ENCODE results near the gene CNIH2. TPM values are rescaled to one million over a fixed set of nuclear protein-coding genes. Genes with fewer than 3 reads are reported as not detected.

CNIH2 gene
- total and polyA plus RNA-seq, 2 of the 13 experiments (the other 11 are each of a cell fraction or from before 2014, with no cell fraction given): 0.60 to 0.69 TPM

GRCh38 chr11:66268244-66268951, 9.6 kb upstream of the CNIH2 start, which contains the start of gene RAB1B (continued):
- no peak for TF ChIP-seq ZNF788 (CRISPR knock-in tag; IDR thresholded peaks at IDR 0.05; ENCODE audit: borderline replicate concordance)
- TF ChIP-seq ZNF232 (CRISPR knock-in tag; IDR thresholded peaks at IDR 0.05; ENCODE audit: borderline replicate concordance): no peak
- no peak for TF ChIP-seq MEF2D (CRISPR knock-in tag; IDR thresholded peaks at IDR 0.05)
- no peak for TF ChIP-seq CREBL2 (CRISPR knock-in tag; IDR thresholded peaks at IDR 0.05; ENCODE audit: borderline replicate concordance)
- TF ChIP-seq PHF8 (CRISPR knock-in tag; IDR thresholded peaks at IDR 0.05): peak; percentile 67
- TF ChIP-seq HIC2 (CRISPR knock-in tag; IDR thresholded peaks at IDR 0.05; ENCODE audit: low read depth): no peak
- TF ChIP-seq TFDP1 (CRISPR knock-in tag; IDR thresholded peaks at IDR 0.05; ENCODE audit: borderline replicate concordance): peak; percentile 81; the same call in 1 of the 2 replicates
- TF ChIP-seq PITX1 (CRISPR knock-in tag; IDR thresholded peaks at IDR 0.05): no peak
- no peak for TF ChIP-seq BRCA1 (CRISPR knock-in tag; IDR thresholded peaks at IDR 0.05)
- TF ChIP-seq ZNF75D (CRISPR knock-in tag; IDR thresholded peaks at IDR 0.05; ENCODE audit: borderline replicate concordance): no peak
- TF ChIP-seq BRF2 (CRISPR knock-in tag; IDR thresholded peaks at IDR 0.05): no peak
- peak; percentile 41; the same call in 1 of the 2 replicates for TF ChIP-seq NR0B2 (CRISPR knock-in tag; IDR thresholded peaks at IDR 0.05)
- TF ChIP-seq MTA3 (CRISPR knock-in tag; IDR thresholded peaks at IDR 0.05): no peak
- no peak for TF ChIP-seq ZNF597 (CRISPR knock-in tag; IDR thresholded peaks at IDR 0.05)
- TF ChIP-seq NFRKB (IDR thresholded peaks at IDR 0.05): no peak
- no peak for TF ChIP-seq MLLT10 (CRISPR knock-in tag; IDR thresholded peaks at IDR 0.05)
- no peak for TF ChIP-seq SYNCRIP (IDR thresholded peaks at IDR 0.05; ENCODE audit: insufficient read depth, low read depth, low read length)

Measured in HepG2 (cell line).